ENCODE measurements around the gene USP6NL.
"Not testable (repeated sequence)": the region's sequence is repeated elsewhere in the genome, so short reads cannot be mapped to it uniquely, and the experiment has no call there.

The USP6NL gene

GRCh38 chr10:11440250-11441150 lies 170.9 kb downstream of the USP6NL start:
- POLR2A ChIA-PET, result no interaction called here
- no peak for TF ChIP-seq TARDBP (IDR thresholded peaks at IDR 0.05)
- no peak for TF ChIP-seq HDGF (IDR thresholded peaks at IDR 0.05; ENCODE audit: borderline replicate concordance)
- no peak for TF ChIP-seq PKNOX1 (IDR thresholded peaks at IDR 0.05)
- TF ChIP-seq SP1 (IDR thresholded peaks at IDR 0.05), result no peak
- TF ChIP-seq FOXA1 (IDR thresholded peaks at IDR 0.05), result no peak
- TF ChIP-seq ZNF384 (IDR thresholded peaks at IDR 0.05), result no peak

GRCh38 chr10:11439523-11440053 lies 171.9 kb downstream of the USP6NL start:
- ChIA-PET POLR2A (no interaction called here), CTCF (no interaction called here)
- TF ChIP-seq PKNOX1 (IDR thresholded peaks at IDR 0.05) (no peak), CTBP1 (IDR thresholded peaks at IDR 0.05; ENCODE audit: borderline replicate concordance) (no peak), ZNF384 (IDR thresholded peaks at IDR 0.05) (no peak), ARNT (IDR thresholded peaks at IDR 0.05) (no peak), BHLHE40 (IDR thresholded peaks at IDR 0.05; ENCODE audit: borderline replicate concordance) (no peak), L3MBTL2 (conservative IDR thresholded peaks at IDR 0.05) (no peak), LEF1 (IDR thresholded peaks at IDR 0.05; ENCODE audit: borderline replicate concordance) (no peak), NFRKB (IDR thresholded peaks at IDR 0.05) (no peak), SUZ12 (IDR thresholded peaks at IDR 0.05) (no peak), FOXK2 (IDR thresholded peaks at IDR 0.05) (no peak), FOXA1 (IDR thresholded peaks at IDR 0.05) (no peak), SP1 (IDR thresholded peaks at IDR 0.05) (no peak), TARDBP (IDR thresholded peaks at IDR 0.05) (no peak), ELF4 (IDR thresholded peaks at IDR 0.05) (no peak), FOXM1 (IDR thresholded peaks at IDR 0.05; ENCODE audit: borderline replicate concordance) (no peak), HDGF (IDR thresholded peaks at IDR 0.05; ENCODE audit: borderline replicate concordance) (no peak)
- no peak for DNase-seq (ENCODE audit: extremely low spot score)

More at GRCh38 chr10:11440250-11441150, 170.9 kb downstream of the USP6NL start:
- CTCF ChIA-PET, result no interaction called here
- DNase-seq (ENCODE audit: extremely low spot score), result no peak

GRCh38 chr10:11437391-11438142 lies 173.9 kb downstream of the USP6NL start:
- CTCF ChIA-PET, result no interaction called here

GRCh38 chr10:11436445-11436844 lies 175.0 kb downstream of the USP6NL start:
- CTCF ChIA-PET, result interaction anchor here (1.3 kb wide), 1 partner anchor 10 kb away, joined by 4 read pairs; no protein-coding TSS in a partner anchor

More at GRCh38 chr10:11437391-11438142, 173.9 kb downstream of the USP6NL start:
- POLR2A ChIA-PET, result no interaction called here
- TF ChIP-seq FOXM1 (IDR thresholded peaks at IDR 0.05; ENCODE audit: borderline replicate concordance) (no peak), ELF4 (IDR thresholded peaks at IDR 0.05) (no peak), ZNF384 (IDR thresholded peaks at IDR 0.05) (no peak), ARNT (IDR thresholded peaks at IDR 0.05) (no peak), BHLHE40 (IDR thresholded peaks at IDR 0.05; ENCODE audit: borderline replicate concordance) (no peak), TARDBP (IDR thresholded peaks at IDR 0.05) (no peak), HDGF (IDR thresholded peaks at IDR 0.05; ENCODE audit: borderline replicate concordance) (no peak), PKNOX1 (IDR thresholded peaks at IDR 0.05) (no peak), SUZ12 (IDR thresholded peaks at IDR 0.05) (no peak), NFRKB (IDR thresholded peaks at IDR 0.05) (no peak), FOXA1 (IDR thresholded peaks at IDR 0.05) (no peak), CTBP1 (IDR thresholded peaks at IDR 0.05; ENCODE audit: borderline replicate concordance) (no peak), LEF1 (IDR thresholded peaks at IDR 0.05; ENCODE audit: borderline replicate concordance) (no peak), L3MBTL2 (conservative IDR thresholded peaks at IDR 0.05) (no peak)
- DNase-seq (ENCODE audit: extremely low spot score), result no peak

GRCh38 chr10:11435581-11435981 lies 175.9 kb downstream of the USP6NL start:
- CTCF ChIA-PET, result interaction anchor here (1.3 kb wide), 1 partner anchor 9 kb away, joined by 4 read pairs; no protein-coding TSS in a partner anchor
- POLR2A ChIA-PET, result no interaction called here
- DNase-seq (ENCODE audit: extremely low spot score), result no peak
- TF ChIP-seq NFRKB (IDR thresholded peaks at IDR 0.05), result no peak
- TF ChIP-seq SUZ12 (IDR thresholded peaks at IDR 0.05), result no peak
- TF ChIP-seq FOXA1 (IDR thresholded peaks at IDR 0.05), result no peak
- no peak for TF ChIP-seq SP1 (IDR thresholded peaks at IDR 0.05)
- TF ChIP-seq FOXM1 (IDR thresholded peaks at IDR 0.05; ENCODE audit: borderline replicate concordance), result no peak
- TF ChIP-seq PKNOX1 (IDR thresholded peaks at IDR 0.05), result no peak
- no peak for TF ChIP-seq TARDBP (IDR thresholded peaks at IDR 0.05)
- no peak for TF ChIP-seq LEF1 (IDR thresholded peaks at IDR 0.05; ENCODE audit: borderline replicate concordance)
- TF ChIP-seq L3MBTL2 (conservative IDR thresholded peaks at IDR 0.05), result no peak
- TF ChIP-seq FOXK2 (IDR thresholded peaks at IDR 0.05), result no peak
- no peak for TF ChIP-seq ZNF384 (IDR thresholded peaks at IDR 0.05)
- TF ChIP-seq CTBP1 (IDR thresholded peaks at IDR 0.05; ENCODE audit: borderline replicate concordance), result no peak
- no peak for TF ChIP-seq ARNT (IDR thresholded peaks at IDR 0.05)
- no peak for TF ChIP-seq ELF4 (IDR thresholded peaks at IDR 0.05)
- no peak for TF ChIP-seq HDGF (IDR thresholded peaks at IDR 0.05; ENCODE audit: borderline replicate concordance)
- TF ChIP-seq BHLHE40 (IDR thresholded peaks at IDR 0.05; ENCODE audit: borderline replicate concordance), result no peak

More at GRCh38 chr10:11436445-11436844, 175.0 kb downstream of the USP6NL start:
- POLR2A ChIA-PET; DNase-seq (ENCODE audit: extremely low spot score): not testable (repeated sequence)
